Erythroblast (primary cell): Measurements from ENCODE around the gene DEFB125.

Source experiments
- GATA1 ChIP-seq: IDR thresholded peaks from 2 replicates; pipeline ENCODE4 v1.6.1; 2011; ENCODE audit warnings: low read depth, mild to moderate bottlenecking, control low read depth, low read length, moderate library complexity
- POLR2A ChIP-seq: IDR thresholded peaks from 2 replicates; pipeline ENCODE4 v1.6.1; 2011; ENCODE audit warnings: mild to moderate bottlenecking, low read length

DNA sequence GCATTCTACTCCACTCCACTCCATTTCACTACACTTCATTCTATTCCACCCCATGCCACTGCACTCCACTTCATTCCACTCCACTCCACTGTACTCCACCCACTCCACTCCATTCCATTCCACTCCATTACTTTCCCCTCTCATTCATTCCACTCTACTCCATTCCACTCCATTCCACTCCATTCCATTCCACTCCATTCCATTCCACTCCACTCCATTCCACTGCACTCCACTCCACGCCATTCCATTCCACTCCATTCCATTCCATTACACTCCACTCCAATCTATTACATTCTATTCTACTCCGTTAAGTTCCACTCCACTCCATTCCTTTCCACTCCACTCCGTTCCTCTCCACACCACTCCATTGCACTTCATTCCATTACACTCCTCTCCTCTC lies 25.0 kb upstream of the DEFB125 start:
- TF ChIP-seq POLR2A (no peak), GATA1 (no peak)
